ENCODE data around the gene PCDH20. TPM values are rescaled to one million over a fixed set of nuclear protein-coding genes. Genes with fewer than 3 reads are reported as not detected.

PCDH20 gene
- total RNA-seq, 1 donor from 2014 or later, result 7.2 TPM

DNA sequence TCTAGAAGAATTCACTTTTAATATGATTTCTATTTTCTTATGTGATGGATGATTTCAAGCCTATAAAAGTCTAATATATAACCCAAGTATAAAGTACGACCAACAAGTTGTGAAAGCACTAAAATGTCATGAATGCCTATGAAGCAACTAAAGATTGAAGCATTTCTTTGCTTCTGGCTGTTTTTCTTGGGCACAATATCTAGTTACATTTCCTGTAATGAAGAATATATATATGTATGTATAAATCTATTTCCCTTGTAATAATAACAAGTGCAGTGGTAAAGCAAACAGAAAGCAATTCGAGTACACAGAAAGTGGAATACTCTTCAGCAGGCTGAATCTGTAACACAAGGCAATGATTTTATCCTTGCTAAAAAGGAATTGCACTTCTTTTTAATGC lies 5.4 kb downstream of the PCDH20 start:
- H3K4me1 Mint-ChIP-seq (ENCODE audit: unreplicated experiment), result peaks cover 8% of the 10 kb centered on the region
- no peaks in the 10 kb centered on the region for H3K9me3 Mint-ChIP-seq
- H3K27ac Mint-ChIP-seq, result no peak overlapping the region
- no peak for DNase-seq (ENCODE audit: extremely low spot score, unreplicated experiment)
- no peaks in the 10 kb centered on the region for H3K36me3 Mint-ChIP-seq
- TF ChIP-seq, protein P1, sequence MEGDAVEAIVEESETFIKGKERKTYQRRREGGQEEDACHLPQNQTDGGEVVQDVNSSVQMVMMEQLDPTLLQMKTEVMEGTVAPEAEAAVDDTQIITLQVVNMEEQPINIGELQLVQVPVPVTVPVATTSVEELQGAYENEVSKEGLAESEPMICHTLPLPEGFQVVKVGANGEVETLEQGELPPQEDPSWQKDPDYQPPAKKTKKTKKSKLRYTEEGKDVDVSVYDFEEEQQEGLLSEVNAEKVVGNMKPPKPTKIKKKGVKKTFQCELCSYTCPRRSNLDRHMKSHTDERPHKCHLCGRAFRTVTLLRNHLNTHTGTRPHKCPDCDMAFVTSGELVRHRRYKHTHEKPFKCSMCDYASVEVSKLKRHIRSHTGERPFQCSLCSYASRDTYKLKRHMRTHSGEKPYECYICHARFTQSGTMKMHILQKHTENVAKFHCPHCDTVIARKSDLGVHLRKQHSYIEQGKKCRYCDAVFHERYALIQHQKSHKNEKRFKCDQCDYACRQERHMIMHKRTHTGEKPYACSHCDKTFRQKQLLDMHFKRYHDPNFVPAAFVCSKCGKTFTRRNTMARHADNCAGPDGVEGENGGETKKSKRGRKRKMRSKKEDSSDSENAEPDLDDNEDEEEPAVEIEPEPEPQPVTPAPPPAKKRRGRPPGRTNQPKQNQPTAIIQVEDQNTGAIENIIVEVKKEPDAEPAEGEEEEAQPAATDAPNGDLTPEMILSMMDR (conservative IDR thresholded peaks at IDR 0.05), result no peak
- H3K4me3 Mint-ChIP-seq, result no peak overlapping the region
- H3K27me3 Mint-ChIP-seq, result peaks cover 42% of the 10 kb centered on the region

DNA sequence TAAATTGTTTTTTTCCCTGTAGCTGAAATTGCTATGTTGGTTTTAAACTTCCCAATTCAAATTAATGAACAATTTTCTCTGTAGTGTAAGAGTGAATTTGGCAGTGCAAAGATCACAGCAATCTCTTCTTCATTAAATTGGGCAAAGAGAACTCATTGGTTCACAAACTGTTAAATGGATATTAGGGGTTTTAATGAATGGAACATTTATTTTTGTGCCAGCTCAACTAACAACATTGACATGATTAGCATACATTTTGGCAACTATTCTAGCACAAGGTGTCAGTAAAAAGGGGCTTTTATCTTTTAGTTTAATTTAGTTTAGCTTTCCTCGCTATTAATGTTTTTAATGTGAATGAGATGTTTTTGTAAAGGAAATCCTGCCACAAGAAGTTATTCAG lies 7.1 kb downstream of the PCDH20 start:
- TF ChIP-seq, protein P1 (conservative IDR thresholded peaks at IDR 0.05), result no peak
- DNase-seq (ENCODE audit: extremely low spot score, unreplicated experiment), result no peak
- no peak overlapping the region for H3K27ac Mint-ChIP-seq

DNA sequence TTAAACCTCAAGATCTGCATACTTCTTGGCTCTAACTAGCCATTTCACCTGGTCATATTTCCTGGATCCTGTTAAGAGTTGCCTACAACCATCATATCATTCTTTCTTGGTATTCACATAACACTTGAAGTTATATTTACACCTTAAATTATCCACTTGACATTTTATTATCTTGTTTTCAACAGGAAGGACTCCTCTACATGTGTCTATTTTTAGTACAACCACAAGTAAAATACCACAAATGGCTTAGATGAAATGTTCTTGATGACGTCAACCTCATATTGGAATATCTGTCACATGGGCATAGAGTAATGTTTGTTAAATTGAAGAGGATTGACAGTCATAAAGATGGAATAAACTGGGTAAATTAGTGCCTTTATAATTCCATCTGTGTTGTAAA lies 9.4 kb downstream of the PCDH20 start:
- no peaks in the 10 kb centered on the region for H3K9me3 Mint-ChIP-seq
- TF ChIP-seq, protein P1 (conservative IDR thresholded peaks at IDR 0.05), result no peak
- peaks cover 2% of the 10 kb centered on the region for H3K27me3 Mint-ChIP-seq
- no peak overlapping the region for H3K4me3 Mint-ChIP-seq
- no peaks in the 10 kb centered on the region for H3K36me3 Mint-ChIP-seq
- no peaks in the 10 kb centered on the region for H3K4me1 Mint-ChIP-seq (ENCODE audit: unreplicated experiment)
- no peak overlapping the region for H3K27ac Mint-ChIP-seq
- no peak for DNase-seq (ENCODE audit: extremely low spot score, unreplicated experiment)

More for the DNA sequence above, 7.1 kb downstream of the PCDH20 start:
- H3K4me3 Mint-ChIP-seq, result no peak overlapping the region
- H3K27me3 Mint-ChIP-seq, result peaks cover 25% of the 10 kb centered on the region
- H3K9me3 Mint-ChIP-seq, result no peaks in the 10 kb centered on the region
- no peaks in the 10 kb centered on the region for H3K36me3 Mint-ChIP-seq
- H3K4me1 Mint-ChIP-seq (ENCODE audit: unreplicated experiment), result no peaks in the 10 kb centered on the region

DNA sequence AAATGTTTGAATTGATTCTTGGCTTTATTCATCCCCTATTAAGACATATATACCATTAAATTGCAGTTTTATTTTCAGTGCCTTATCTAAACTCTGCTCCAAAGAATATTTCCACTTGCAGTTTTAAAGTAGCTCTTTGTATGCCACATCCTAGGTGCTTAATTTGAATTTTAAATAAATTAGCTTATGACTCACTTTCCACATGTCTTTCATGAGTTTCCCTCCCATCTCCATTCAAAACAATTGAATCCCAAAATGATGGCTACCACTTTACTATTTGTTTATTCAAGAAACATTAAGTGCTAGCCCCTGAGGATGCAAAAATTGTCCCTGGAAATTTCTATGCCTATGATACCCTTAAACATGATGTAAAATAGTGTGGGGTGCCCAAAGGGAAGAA lies 19.5 kb downstream of the PCDH20 start:
- Mint-ChIP-seq H3K27ac (no peak overlapping the region), H3K4me1 (ENCODE audit: unreplicated experiment) (peaks cover 3% of the 10 kb centered on the region)
- DNase-seq (ENCODE audit: extremely low spot score, unreplicated experiment), result no peak

DNA sequence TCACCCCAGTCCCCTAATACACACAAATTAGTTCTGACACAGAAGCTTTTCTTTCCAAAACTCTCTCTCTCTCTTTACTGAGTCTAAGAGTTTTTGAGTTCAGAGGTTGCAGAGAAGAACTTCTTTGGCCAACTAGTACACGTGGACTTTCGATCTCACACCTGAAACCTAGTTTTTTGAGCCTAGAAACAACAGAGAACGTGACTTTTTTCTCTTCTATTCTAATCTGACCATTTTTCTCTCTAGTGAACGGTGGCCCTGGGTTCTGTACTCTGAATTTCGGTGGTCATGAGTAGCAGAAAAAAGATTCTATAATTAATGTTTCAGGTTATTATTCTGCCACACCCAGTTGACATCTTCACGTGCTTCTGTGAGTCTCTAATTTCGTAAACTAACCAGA lies 24.2 kb downstream of the PCDH20 start:
- TF ChIP-seq, protein P1 (conservative IDR thresholded peaks at IDR 0.05), result no peak
- Mint-ChIP-seq H3K4me1 (ENCODE audit: unreplicated experiment) (peaks cover 3% of the 10 kb centered on the region), H3K9me3 (no peaks in the 10 kb centered on the region), H3K4me3 (no peak overlapping the region), H3K27ac (no peak overlapping the region), H3K27me3 (no peaks in the 10 kb centered on the region), H3K36me3 (no peaks in the 10 kb centered on the region)
- DNase-seq (ENCODE audit: extremely low spot score, unreplicated experiment), result no peak

More for the DNA sequence above, 19.5 kb downstream of the PCDH20 start:
- H3K4me3 Mint-ChIP-seq, result no peak overlapping the region
- no peaks in the 10 kb centered on the region for H3K36me3 Mint-ChIP-seq
- H3K9me3 Mint-ChIP-seq, result no peaks in the 10 kb centered on the region
- TF ChIP-seq, protein P1 (conservative IDR thresholded peaks at IDR 0.05), result no peak
- no peaks in the 10 kb centered on the region for H3K27me3 Mint-ChIP-seq

DNA sequence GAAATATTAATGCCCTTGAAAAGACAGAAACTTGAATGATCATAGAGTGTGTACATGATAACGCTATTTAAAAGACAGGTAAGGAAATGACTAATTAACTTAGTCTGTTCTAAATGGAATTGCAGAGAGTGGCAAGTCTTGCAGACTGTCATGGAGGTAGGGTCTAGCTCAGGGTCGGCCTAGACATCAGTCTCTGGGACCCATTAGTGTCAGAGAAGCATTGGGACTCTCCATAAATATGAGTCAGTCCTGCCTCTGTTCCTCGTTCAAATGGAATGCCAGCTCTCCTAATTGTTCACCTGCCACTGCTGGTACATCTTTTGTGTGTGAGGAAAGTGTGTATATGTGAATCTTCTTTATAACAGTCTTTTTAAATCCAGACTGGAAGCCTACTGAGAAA lies 28.0 kb downstream of the PCDH20 start:
- Mint-ChIP-seq H3K27ac (no peak overlapping the region), H3K9me3 (no peaks in the 10 kb centered on the region), H3K36me3 (no peaks in the 10 kb centered on the region), H3K27me3 (no peaks in the 10 kb centered on the region), H3K4me1 (ENCODE audit: unreplicated experiment) (no peaks in the 10 kb centered on the region), H3K4me3 (no peak overlapping the region)
- TF ChIP-seq, protein P1 (conservative IDR thresholded peaks at IDR 0.05), result no peak
- DNase-seq (ENCODE audit: extremely low spot score, unreplicated experiment), result no peak

Data from type B pancreatic cell (in vitro differentiated cells).